ENCODE results near the gene ZKSCAN4.

DNA sequence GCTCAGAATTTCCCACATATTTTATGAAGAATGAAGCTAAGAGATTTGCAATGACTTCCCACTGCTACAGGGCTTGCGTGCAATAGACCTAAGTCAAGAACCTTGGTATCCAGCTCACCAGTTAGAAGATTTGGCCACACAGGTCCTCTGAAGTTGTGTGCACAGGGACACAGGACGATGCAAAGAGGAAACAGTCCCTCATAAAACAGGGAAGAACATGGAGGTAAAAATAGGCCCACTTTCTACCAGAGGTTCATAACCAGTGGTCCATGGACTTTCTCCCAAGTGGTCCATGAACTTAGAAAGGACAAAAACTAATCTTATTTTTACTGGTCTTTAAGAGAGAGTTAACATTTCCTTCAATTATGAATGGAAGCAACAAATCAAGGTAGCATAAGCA is 1.3 kb downstream of the ZKSCAN4 start:
- no peak for TF ChIP-seq BHLHE40 (IDR thresholded peaks at IDR 0.05; ENCODE audit: borderline replicate concordance)
- TF ChIP-seq ELF4 (IDR thresholded peaks at IDR 0.05) = no peak
- TF ChIP-seq ARNT (IDR thresholded peaks at IDR 0.05) = no peak
- no peak for TF ChIP-seq LEF1 (IDR thresholded peaks at IDR 0.05; ENCODE audit: borderline replicate concordance)
- no peak for TF ChIP-seq HDGF (IDR thresholded peaks at IDR 0.05; ENCODE audit: borderline replicate concordance)
- no peak for TF ChIP-seq FOXM1 (IDR thresholded peaks at IDR 0.05; ENCODE audit: borderline replicate concordance)
- TF ChIP-seq PKNOX1 (IDR thresholded peaks at IDR 0.05) = no peak

Measured in HEK293T (cell line).